Neural crest cell (in vitro differentiated cells): ENCODE measurements around the gene PWP2. TPM values are rescaled to one million over a fixed set of nuclear protein-coding genes. Genes with fewer than 3 reads are reported as not detected.
"Not testable (repeated sequence)": the region's sequence is repeated elsewhere in the genome, so short reads cannot be mapped to it uniquely, and the experiment has no call there.

Source experiments
- DNase-seq: peaks from one replicate; pipeline ENCODE4 v3.0.0; 2021; ENCODE audit warnings: low read depth, mixed read lengths, low spot score
- H3K27ac Mint-ChIP-seq: one replicate; pipeline ENCODE4 v1.8.0; 2021; ENCODE audit warnings: mild to moderate bottlenecking, mixed read lengths; ENCODE audit not compliant: unreplicated experiment
- H3K27me3 Mint-ChIP-seq: 2 replicates; pipeline ENCODE4 v1.8.0; 2021; ENCODE audit warnings: low read depth, mild to moderate bottlenecking, mixed read lengths
- H3K36me3 Mint-ChIP-seq: 2 replicates; pipeline ENCODE4 v1.8.0; 2021; ENCODE audit warnings: low read depth, mild to moderate bottlenecking, mixed read lengths
- H3K4me1 Mint-ChIP-seq: 2 replicates; pipeline ENCODE4 v1.8.0; 2021; ENCODE audit warnings: mixed read lengths
- H3K4me3 Mint-ChIP-seq: one replicate; pipeline ENCODE4 v1.8.0; 2021; ENCODE audit warnings: mild to moderate bottlenecking, mixed read lengths
- H3K9me3 Mint-ChIP-seq: 2 replicates; pipeline ENCODE4 v1.8.0; 2021; ENCODE audit warnings: mixed read lengths
- total RNA-seq: library from RNA; stranded (reverse); gene quantifications from 2 replicates; pipeline ENCODE4 v1.2.1, GENCODE V29; 2021

The PWP2 gene
- total RNA-seq, 1 donor from 2014 or later = 4.0 TPM

GRCh38 chr21:44157439-44158081 is 50.4 kb downstream of the PWP2 start:
- not testable (repeated sequence) for H3K27ac Mint-ChIP-seq, H3K27me3 Mint-ChIP-seq, H3K4me1 Mint-ChIP-seq, DNase-seq, H3K4me3 Mint-ChIP-seq, H3K9me3 Mint-ChIP-seq, H3K36me3 Mint-ChIP-seq

GRCh38 chr21:44158082-44158468 is 50.9 kb downstream of the PWP2 start:
- H3K9me3 Mint-ChIP-seq, H3K4me1 Mint-ChIP-seq, H3K36me3 Mint-ChIP-seq, DNase-seq, H3K4me3 Mint-ChIP-seq, H3K27me3 Mint-ChIP-seq, H3K27ac Mint-ChIP-seq: not testable (repeated sequence)

GRCh38 chr21:44159349-44160297 is 52.4 kb downstream of the PWP2 start:
- not testable (repeated sequence) for DNase-seq, H3K4me1 Mint-ChIP-seq, H3K9me3 Mint-ChIP-seq

GRCh38 chr21:44160298-44160672 is 53.1 kb downstream of the PWP2 start:
- not testable (repeated sequence) for DNase-seq, H3K4me3 Mint-ChIP-seq, H3K27me3 Mint-ChIP-seq, H3K27ac Mint-ChIP-seq, H3K9me3 Mint-ChIP-seq, H3K4me1 Mint-ChIP-seq, H3K36me3 Mint-ChIP-seq

More at GRCh38 chr21:44159349-44160297, 52.4 kb downstream of the PWP2 start:
- H3K36me3 Mint-ChIP-seq, H3K27ac Mint-ChIP-seq, H3K27me3 Mint-ChIP-seq, H3K4me3 Mint-ChIP-seq: not testable (repeated sequence)

GRCh38 chr21:44160821-44161220 is 53.6 kb downstream of the PWP2 start:
- not testable (repeated sequence) for H3K27ac Mint-ChIP-seq, H3K27me3 Mint-ChIP-seq, H3K4me1 Mint-ChIP-seq, H3K9me3 Mint-ChIP-seq, H3K36me3 Mint-ChIP-seq, H3K4me3 Mint-ChIP-seq, DNase-seq

- not testable (repeated sequence) for DNase-seq, H3K27me3 Mint-ChIP-seq, H3K9me3 Mint-ChIP-seq, H3K4me1 Mint-ChIP-seq, H3K4me3 Mint-ChIP-seq, H3K36me3 Mint-ChIP-seq, H3K27ac Mint-ChIP-seq
Measured at GRCh38 chr21:44163167-44163653, 56.0 kb downstream of the PWP2 start.

- H3K9me3 Mint-ChIP-seq, H3K27ac Mint-ChIP-seq, H3K36me3 Mint-ChIP-seq, H3K27me3 Mint-ChIP-seq, H3K4me1 Mint-ChIP-seq, H3K4me3 Mint-ChIP-seq, DNase-seq: not testable (repeated sequence)
Measured at GRCh38 chr21:44165933-44166332, 58.7 kb downstream of the PWP2 start.

GRCh38 chr21:44167527-44167926 is 60.3 kb downstream of the PWP2 start:
- H3K4me1 Mint-ChIP-seq = not testable (repeated sequence)

GRCh38 chr21:44170326-44170725 is 63.1 kb downstream of the PWP2 start:
- not testable (repeated sequence) for H3K4me1 Mint-ChIP-seq, DNase-seq, H3K27ac Mint-ChIP-seq, H3K36me3 Mint-ChIP-seq, H3K4me3 Mint-ChIP-seq, H3K27me3 Mint-ChIP-seq, H3K9me3 Mint-ChIP-seq

More at GRCh38 chr21:44167527-44167926, 60.3 kb downstream of the PWP2 start:
- H3K9me3 Mint-ChIP-seq, H3K36me3 Mint-ChIP-seq, DNase-seq, H3K4me3 Mint-ChIP-seq, H3K27me3 Mint-ChIP-seq, H3K27ac Mint-ChIP-seq: not testable (repeated sequence)

GRCh38 chr21:44170863-44171262 is 63.7 kb downstream of the PWP2 start:
- H3K27ac Mint-ChIP-seq, H3K4me3 Mint-ChIP-seq, DNase-seq, H3K27me3 Mint-ChIP-seq, H3K9me3 Mint-ChIP-seq, H3K4me1 Mint-ChIP-seq, H3K36me3 Mint-ChIP-seq: not testable (repeated sequence)

GRCh38 chr21:44171962-44172572 is 64.9 kb downstream of the PWP2 start:
- not testable (repeated sequence) for H3K36me3 Mint-ChIP-seq, DNase-seq, H3K4me1 Mint-ChIP-seq

GRCh38 chr21:44172741-44173140 is 65.5 kb downstream of the PWP2 start:
- H3K27me3 Mint-ChIP-seq, H3K27ac Mint-ChIP-seq: not testable (repeated sequence)

More at GRCh38 chr21:44171962-44172572, 64.9 kb downstream of the PWP2 start:
- not testable (repeated sequence) for H3K27ac Mint-ChIP-seq, H3K9me3 Mint-ChIP-seq, H3K4me3 Mint-ChIP-seq, H3K27me3 Mint-ChIP-seq

GRCh38 chr21:44175189-44175588 is 68.0 kb downstream of the PWP2 start:
- H3K27ac Mint-ChIP-seq, H3K4me3 Mint-ChIP-seq, DNase-seq, H3K4me1 Mint-ChIP-seq, H3K27me3 Mint-ChIP-seq, H3K9me3 Mint-ChIP-seq, H3K36me3 Mint-ChIP-seq: not testable (repeated sequence)

More at GRCh38 chr21:44172741-44173140, 65.5 kb downstream of the PWP2 start:
- not testable (repeated sequence) for H3K4me3 Mint-ChIP-seq, H3K4me1 Mint-ChIP-seq, H3K36me3 Mint-ChIP-seq, H3K9me3 Mint-ChIP-seq, DNase-seq
